Measurements from ENCODE around the gene CD101.

Gene CD101

DNA sequence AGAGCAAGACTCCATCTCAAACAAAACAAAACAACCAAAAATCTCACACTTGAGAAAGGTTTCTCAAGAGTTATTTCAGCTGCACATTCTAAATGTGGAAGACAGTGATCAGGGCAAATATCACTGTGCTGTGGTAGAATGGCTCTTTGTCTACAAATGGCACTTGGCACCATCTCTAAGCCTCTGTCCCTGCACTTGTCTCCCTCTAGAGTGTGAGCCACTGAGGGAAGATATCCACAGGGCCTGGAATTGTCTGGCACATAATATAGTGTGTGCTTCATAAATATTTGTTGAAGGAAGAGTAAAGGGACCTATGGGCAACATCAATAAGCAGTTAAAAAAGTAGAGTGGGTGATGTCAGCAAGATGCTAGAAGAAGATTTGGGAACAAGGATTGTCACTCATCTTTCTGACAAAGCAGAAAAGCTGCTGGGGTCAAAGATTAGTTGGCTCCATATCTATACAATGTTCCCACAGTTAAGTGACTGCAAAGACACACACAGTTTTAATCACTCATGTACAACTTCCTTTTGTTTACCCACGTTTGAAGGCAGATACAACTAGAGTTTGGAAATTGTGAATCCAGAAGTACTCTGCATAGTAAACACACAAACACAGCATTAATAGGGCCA, 19.1 kb downstream of the CD101 start:
- no peak for DNase-seq

GRCh38 chr1:117022114-117022513, 20.6 kb downstream of the CD101 start:
- DNase-seq, result no peak

DNA sequence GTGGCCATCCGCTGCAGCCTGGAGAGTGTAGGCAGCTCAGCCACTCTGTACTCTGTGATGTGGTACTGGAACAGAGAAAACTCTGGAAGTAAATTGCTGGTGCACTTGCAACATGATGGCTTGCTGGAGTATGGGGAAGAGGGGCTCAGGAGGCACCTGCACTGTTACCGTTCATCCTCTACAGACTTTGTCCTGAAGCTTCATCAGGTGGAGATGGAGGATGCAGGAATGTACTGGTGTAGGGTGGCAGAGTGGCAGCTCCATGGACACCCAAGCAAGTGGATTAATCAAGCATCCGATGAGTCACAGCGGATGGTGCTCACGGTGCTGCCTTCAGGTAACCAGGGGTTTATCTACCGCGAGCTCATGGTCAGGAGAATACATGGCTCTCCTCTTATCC, 24.0 kb downstream of the CD101 start:
- DNase-seq, result no peak

GRCh38 chr1:117026361-117026760, 24.8 kb downstream of the CD101 start:
- DNase-seq, result no peak

- no peak for DNase-seq
These were observed 28.1 kb downstream of the CD101 start for GRCh38 chr1:117029685-117030084.

- no peak for DNase-seq
These were observed 28.8 kb downstream of the CD101 start for GRCh38 chr1:117030271-117030877.

GRCh38 chr1:117032266-117032665, 30.7 kb downstream of the CD101 start:
- DNase-seq, result no peak

DNA sequence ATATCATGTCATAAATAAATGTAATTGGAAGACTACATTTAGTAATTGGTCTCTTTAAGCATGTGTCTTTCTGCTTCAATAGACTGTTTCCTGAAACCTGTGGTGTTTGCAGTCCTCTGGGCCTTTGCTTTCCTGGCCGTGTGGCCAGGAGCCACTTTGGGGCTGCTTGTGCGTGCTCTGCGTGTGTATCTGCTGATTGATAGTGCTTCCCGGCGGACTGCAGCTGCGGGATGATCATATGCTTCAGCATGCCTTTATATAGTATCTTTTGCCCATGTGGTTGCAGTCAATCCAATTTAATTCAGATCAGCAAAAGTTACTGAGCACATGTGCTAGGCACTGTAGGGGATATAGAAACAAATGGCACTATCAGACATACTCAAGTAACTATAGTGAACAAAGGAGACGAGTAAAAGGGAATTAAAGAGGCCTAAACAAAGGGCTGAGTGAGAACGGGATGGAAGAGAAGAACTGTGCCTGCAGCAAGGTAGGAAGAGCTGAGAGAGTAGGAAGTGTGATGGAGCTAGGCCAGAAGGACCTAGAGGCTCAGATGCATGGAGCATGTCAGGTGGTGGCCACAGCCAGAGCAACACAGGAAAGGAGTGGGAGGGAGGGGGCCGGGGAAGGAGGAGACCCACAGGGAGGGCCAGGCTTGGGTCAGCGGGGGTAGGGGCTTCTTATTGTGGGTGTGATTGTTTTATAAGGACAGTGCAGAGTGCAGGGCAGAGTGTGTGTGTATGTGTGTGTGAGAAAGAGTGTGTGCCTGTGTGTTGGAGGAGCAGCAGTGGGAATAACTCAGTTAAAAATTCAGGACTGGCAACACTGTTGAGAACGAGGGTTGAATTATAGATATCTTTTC, 31.4 kb downstream of the CD101 start:
- DNase-seq, result no peak

DNA sequence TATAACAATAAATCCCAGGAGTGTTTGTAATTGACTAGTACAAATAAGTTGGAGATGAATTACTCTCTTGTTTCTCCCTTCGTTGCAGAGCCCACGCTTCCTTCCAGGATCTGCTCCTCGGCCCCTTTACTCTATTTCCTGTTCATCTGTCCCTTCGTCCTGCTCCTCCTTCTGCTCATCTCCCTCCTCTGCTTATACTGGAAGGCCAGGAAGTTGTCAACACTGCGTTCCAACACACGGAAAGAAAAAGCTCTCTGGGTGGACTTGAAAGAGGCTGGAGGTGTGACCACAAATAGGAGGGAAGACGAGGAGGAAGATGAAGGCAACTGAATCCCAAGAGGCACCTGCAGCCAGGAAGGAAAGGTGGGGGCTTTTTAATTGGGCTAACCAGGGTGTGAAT, 32.2 kb downstream of the CD101 start:
- no peak for DNase-seq

- no peak for DNase-seq
These were observed 33.3 kb downstream of the CD101 start for GRCh38 chr1:117034791-117035290.

- no peak for DNase-seq
These were observed 34.5 kb downstream of the CD101 start for GRCh38 chr1:117036018-117036461.

- DNase-seq, result no peak
These were observed 36.2 kb downstream of the CD101 start for GRCh38 chr1:117037802-117038201.

GRCh38 chr1:117038236-117038635, 36.7 kb downstream of the CD101 start:
- no peak for DNase-seq

- DNase-seq, result no peak
These were observed 42.7 kb downstream of the CD101 start for GRCh38 chr1:117044217-117044616.

DNA sequence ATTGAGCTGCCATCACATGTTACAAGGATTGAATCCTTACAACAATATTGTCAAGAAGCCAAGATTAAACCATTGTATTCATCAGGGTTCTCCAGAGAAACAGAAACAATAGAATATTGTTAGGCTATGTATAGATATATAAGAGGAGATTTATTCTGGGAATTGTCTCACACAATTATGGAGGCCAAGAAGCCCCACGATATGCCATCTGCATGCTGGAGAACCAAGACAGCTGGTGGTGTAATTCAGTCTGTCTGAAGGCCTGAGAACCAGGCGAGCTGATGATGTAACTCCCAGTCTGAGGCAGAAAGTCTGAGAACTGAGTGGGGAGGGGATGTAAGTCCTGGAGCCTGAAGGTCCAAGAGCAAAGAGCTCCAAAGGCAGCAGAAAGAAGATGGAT, 44.1 kb downstream of the CD101 start:
- no peak for DNase-seq

DNA sequence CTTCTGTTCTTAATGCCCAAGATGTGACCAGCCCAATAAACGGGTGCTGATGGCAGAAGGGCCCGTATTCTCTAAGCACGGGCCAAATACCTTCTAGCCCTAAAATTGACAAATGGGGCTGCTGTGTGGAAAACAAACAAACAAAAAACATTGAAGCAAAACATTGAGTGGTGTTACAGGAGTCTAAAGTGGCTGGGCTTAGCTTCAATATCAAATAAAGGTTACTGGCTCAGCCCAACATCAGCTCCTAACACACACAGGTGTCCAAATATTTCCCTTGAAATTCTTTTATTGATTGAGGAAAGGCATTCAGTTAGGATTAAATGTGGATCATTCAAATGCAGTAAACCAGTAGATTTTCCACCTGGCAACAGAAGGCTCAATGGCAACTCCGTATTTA, 45.2 kb downstream of the CD101 start:
- DNase-seq, result peak; percentile 79

- no peak for DNase-seq
These were observed 45.7 kb downstream of the CD101 start for GRCh38 chr1:117047271-117047670.

DNA sequence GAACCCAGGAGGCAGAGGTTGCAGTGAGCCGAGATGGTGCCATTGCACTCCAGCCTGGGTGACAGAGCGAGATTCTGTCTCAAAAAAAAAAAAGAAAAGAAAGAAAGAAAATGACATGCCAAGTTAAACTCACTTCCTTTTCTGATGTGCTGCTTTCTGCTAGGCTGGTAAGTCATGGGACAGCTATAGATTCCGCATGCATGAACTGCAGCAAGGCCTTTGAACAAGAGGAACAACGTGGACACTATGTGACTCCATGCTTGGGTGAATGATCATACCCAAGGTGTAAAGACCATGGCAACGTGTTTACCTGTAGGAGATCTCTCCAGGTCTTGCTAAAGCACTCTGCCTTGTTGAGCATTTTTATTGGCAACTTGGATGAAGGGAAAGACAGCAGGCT, 48.3 kb downstream of the CD101 start:
- DNase-seq, result no peak

GRCh38 chr1:117051224-117052064, 49.9 kb downstream of the CD101 start:
- DNase-seq, result no peak

DNA sequence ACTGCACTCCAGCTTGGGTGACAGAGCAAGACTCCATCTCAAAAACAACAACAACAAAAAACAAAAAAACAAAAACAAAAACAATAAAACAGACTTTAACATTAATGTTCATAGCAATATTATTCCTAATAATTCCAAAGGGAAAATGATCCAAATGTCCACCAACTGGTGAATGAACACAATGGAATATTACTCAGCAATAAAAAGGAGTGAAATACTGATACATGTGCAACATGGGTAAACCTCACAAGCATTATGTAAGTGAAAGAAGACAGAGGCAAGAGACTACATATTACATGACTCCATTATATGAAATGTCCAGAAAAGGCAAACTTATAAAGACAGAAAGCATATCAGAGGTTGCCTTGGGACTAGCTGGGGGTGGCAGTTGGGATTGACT, 52.5 kb downstream of the CD101 start:
- no peak for DNase-seq

- no peak for DNase-seq
These were observed 57.2 kb downstream of the CD101 start for GRCh38 chr1:117058810-117059209.

GRCh38 chr1:117059334-117059677, 57.7 kb downstream of the CD101 start:
- DNase-seq, result peak; percentile 55
